K562 (cell line): ENCODE data around the gene SPIRE1. TPM values are rescaled to one million over a fixed set of nuclear protein-coding genes. Genes with fewer than 3 reads are reported as not detected.

Source experiments
- ARID1B ChIP-seq: fragments of 450-650 bp; IDR thresholded peaks from 2 replicates; pipeline ENCODE4 v1.6.1; 2016; ENCODE audit warnings: antibody characterized with exemption, mild to moderate bottlenecking, inconsistent platforms
- CHD4 ChIP-seq: fragments of 200-600 bp; sonication (generic); IDR thresholded peaks from 3 replicates; pipeline ENCODE4 v1.6.1; 2012; ENCODE audit warnings: low read depth, mild to moderate bottlenecking, mixed read lengths, low read length, inconsistent platforms; ENCODE audit not compliant: insufficient read depth, insufficient replicate concordance, poor library complexity, severe bottlenecking
- DMBX1 ChIP-seq: fragments of 250-450 bp; sonication (Bioruptor Pico); IDR thresholded peaks from 2 replicates; pipeline ENCODE4 v1.8.0; 2022; ENCODE audit warnings: inconsistent platforms, mild to moderate bottlenecking, moderate library complexity, borderline replicate concordance
- HDAC6 ChIP-seq: IDR thresholded peaks from 2 replicates; pipeline ENCODE4 v1.6.1; 2012; ENCODE audit warnings: low read depth, mild to moderate bottlenecking, control low read depth, inconsistent platforms, low read length, moderate library complexity
- PTBP1 ChIP-seq: fragments of 200-400 bp; formaldehyde crosslinking; IDR thresholded peaks from 2 replicates; pipeline ENCODE4 v1.6.1; 2017; ENCODE audit warnings: low read depth, low read length
- SIN3A ChIP-seq, 2 experiments: fragments of 150-350 bp in 1 of 2; IDR thresholded peaks; 2 replicates each; pipeline ENCODE4 v1.6.1; 2011 to 2016; ENCODE audit warnings: borderline replicate concordance in 2 of 2, low read depth in 2 of 2, low read length in 2 of 2, mild to moderate bottlenecking in 2 of 2, moderate library complexity in 2 of 2; ENCODE audit not compliant: control insufficient read depth in 1 of 2
- SNRNP70 ChIP-seq: fragments of 200-400 bp; formaldehyde crosslinking; optimal IDR thresholded peaks from 2 replicates; pipeline ENCODE3; 2017; ENCODE audit warnings: low read depth, low read length
- TRIM25 ChIP-seq: fragments of 450-650 bp; IDR thresholded peaks from 2 replicates; pipeline ENCODE4 v1.7.0; 2016; ENCODE audit warnings: borderline replicate concordance
- ZKSCAN3 ChIP-seq: fragments of 250-450 bp; sonication (Bioruptor Pico); IDR thresholded peaks from 2 replicates; pipeline ENCODE4 v1.4.0; 2020
- ZNF282 ChIP-seq: sonication (generic); formaldehyde crosslinking; IDR thresholded peaks from 2 replicates; pipeline ENCODE4 v1.8.1; 2023; ENCODE audit warnings: missing genetic modification reagents
- ZNF518B ChIP-seq: fragments of 250-450 bp; sonication (Bioruptor Pico); IDR thresholded peaks from 2 replicates; pipeline ENCODE4 v1.5.0; 2021; ENCODE audit warnings: mild to moderate bottlenecking, moderate library complexity
- ZNF644 ChIP-seq: fragments of 200-800 bp; sonication (Bioruptor generic); IDR thresholded peaks from 2 replicates; pipeline ENCODE4 v1.6.1; 2016; ENCODE audit warnings: low read depth, missing genetic modification characterization, missing compliant biosample characterization
- polyA plus RNA-seq, 8 experiments: library from polyadenylated mRNA; depleted of rRNA in 4 of 8; stranded (reverse) in 5 of 8; unstranded in 3 of 8; fragments of >200 nt; fragmentation: Nextera tagmentation in 2 of 8; fragmentation: Illumina TruSeq in 1 of 8; extraction: Ambion mirVana in 2 of 8; extraction: Trizol in 1 of 8; gene quantifications; 2 replicates each; pipeline versions ENCODE4 v1.2.1 to v1.2.3, GENCODE V29; 2011 to 2014; ENCODE audit warnings: inconsistent platforms in 1 of 8, missing spikeins in 1 of 8
- total RNA-seq, 7 experiments: library from RNA; depleted of rRNA in 6 of 7; stranded (reverse); fragments of >200 nt in 6 of 7; fragmentation: Illumina TruSeq in 2 of 7; extraction: Trizol in 2 of 7; gene quantifications; 2 replicates each; pipeline versions ENCODE4 v1.2.1 to v1.2.3, GENCODE V29; 2011 to 2021; ENCODE audit warnings: low replicate concordance in 1 of 7
- TF ChIP-seq, protein P1 (sequence below): fragments of 250-450 bp; sonication (Bioruptor Pico); IDR thresholded peaks from 2 replicates; pipeline ENCODE4 v1.4.0; 2020; ENCODE audit warnings: mild to moderate bottlenecking
- TF ChIP-seq, protein P2 (sequence below): IDR thresholded peaks from 2 replicates; pipeline ENCODE4 v1.6.1; 2011; ENCODE audit warnings: borderline replicate concordance, low read depth, mild to moderate bottlenecking, moderate library complexity, low read length; ENCODE audit not compliant: insufficient read depth, poor library complexity, severe bottlenecking
- TF ChIP-seq, protein P3 (sequence below): fragments of 250-450 bp; sonication (Bioruptor Pico); IDR thresholded peaks from 2 replicates; pipeline ENCODE4 v1.8.0; 2021; ENCODE audit warnings: mild to moderate bottlenecking, moderate library complexity

Gene SPIRE1
- total and polyA plus RNA-seq, 9 of the 15 experiments (the other 6 are each of a cell fraction or from before 2014, with no cell fraction given): 2.9 to 14.0 (median 10.2) TPM

GRCh38 chr18:12491611-12492435, 166.1 kb downstream of the SPIRE1 start (continued):
- TF ChIP-seq, protein P1, sequence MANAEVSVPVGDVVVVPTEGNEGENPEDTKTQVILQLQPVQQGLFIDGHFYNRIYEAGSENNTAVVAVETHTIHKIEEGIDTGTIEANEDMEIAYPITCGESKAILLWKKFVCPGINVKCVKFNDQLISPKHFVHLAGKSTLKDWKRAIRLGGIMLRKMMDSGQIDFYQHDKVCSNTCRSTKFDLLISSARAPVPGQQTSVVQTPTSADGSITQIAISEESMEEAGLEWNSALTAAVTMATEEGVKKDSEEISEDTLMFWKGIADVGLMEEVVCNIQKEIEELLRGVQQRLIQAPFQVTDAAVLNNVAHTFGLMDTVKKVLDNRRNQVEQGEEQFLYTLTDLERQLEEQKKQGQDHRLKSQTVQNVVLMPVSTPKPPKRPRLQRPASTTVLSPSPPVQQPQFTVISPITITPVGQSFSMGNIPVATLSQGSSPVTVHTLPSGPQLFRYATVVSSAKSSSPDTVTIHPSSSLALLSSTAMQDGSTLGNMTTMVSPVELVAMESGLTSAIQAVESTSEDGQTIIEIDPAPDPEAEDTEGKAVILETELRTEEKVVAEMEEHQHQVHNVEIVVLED (CRISPR knock-in tag): no peak
- TF ChIP-seq, protein P2, sequence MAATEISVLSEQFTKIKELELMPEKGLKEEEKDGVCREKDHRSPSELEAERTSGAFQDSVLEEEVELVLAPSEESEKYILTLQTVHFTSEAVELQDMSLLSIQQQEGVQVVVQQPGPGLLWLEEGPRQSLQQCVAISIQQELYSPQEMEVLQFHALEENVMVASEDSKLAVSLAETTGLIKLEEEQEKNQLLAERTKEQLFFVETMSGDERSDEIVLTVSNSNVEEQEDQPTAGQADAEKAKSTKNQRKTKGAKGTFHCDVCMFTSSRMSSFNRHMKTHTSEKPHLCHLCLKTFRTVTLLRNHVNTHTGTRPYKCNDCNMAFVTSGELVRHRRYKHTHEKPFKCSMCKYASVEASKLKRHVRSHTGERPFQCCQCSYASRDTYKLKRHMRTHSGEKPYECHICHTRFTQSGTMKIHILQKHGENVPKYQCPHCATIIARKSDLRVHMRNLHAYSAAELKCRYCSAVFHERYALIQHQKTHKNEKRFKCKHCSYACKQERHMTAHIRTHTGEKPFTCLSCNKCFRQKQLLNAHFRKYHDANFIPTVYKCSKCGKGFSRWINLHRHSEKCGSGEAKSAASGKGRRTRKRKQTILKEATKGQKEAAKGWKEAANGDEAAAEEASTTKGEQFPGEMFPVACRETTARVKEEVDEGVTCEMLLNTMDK: no peak
- TF ChIP-seq CHD4: no peak
- TF ChIP-seq SNRNP70: no peak
- no peak for TF ChIP-seq HDAC6
- TF ChIP-seq, protein P3, sequence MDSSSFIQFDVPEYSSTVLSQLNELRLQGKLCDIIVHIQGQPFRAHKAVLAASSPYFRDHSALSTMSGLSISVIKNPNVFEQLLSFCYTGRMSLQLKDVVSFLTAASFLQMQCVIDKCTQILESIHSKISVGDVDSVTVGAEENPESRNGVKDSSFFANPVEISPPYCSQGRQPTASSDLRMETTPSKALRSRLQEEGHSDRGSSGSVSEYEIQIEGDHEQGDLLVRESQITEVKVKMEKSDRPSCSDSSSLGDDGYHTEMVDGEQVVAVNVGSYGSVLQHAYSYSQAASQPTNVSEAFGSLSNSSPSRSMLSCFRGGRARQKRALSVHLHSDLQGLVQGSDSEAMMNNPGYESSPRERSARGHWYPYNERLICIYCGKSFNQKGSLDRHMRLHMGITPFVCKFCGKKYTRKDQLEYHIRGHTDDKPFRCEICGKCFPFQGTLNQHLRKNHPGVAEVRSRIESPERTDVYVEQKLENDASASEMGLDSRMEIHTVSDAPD (CRISPR knock-in tag): no peak
- no peak for TF ChIP-seq PTBP1
- no peak for TF ChIP-seq ZNF282
- no peak for TF ChIP-seq ZNF518B (CRISPR knock-in tag)
- TF ChIP-seq DMBX1 (CRISPR knock-in tag): no peak
- no peak for TF ChIP-seq ZKSCAN3 (CRISPR knock-in tag)
- no peak for TF ChIP-seq TRIM25
- no peak for TF ChIP-seq SIN3A (IDR thresholded peaks at IDR 0.05; ENCODE audit: borderline replicate concordance in 2 of 2, control insufficient read depth in 1 of 2, low read depth in 2 of 2, low read length in 2 of 2)
- peak; percentile 98 for TF ChIP-seq ARID1B
- peak; percentile 62; the same call in 1 of the 2 replicates for TF ChIP-seq ZNF644
